Measurements from ENCODE around the gene RNF138.

DNA sequence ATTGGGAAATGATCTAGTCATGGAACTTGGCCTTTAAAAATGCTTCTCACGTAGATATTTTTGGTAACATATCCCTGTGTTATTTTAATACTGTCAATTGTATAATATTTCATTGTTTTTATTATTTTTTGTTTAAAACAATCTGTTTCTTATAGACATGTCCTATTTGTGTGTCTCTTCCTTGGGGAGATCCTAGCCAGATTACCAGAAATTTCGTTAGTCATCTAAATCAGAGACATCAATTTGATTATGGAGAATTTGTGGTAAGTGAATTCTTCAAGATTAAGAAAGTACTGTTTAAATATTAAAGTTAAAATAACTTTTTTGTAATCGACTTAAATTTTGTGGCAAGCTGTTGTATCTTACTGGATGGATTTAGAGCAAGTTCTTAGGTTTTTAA lies 34.9 kb downstream of the RNF138 start:
- TF ChIP-seq POLR2A (IDR thresholded peaks at IDR 0.05; ENCODE audit: low read depth, low read length) (no peak), POLR2AphosphoS5 (IDR thresholded peaks at IDR 0.05; ENCODE audit: low read depth, low read length) (no peak), TAF1 (IDR thresholded peaks at IDR 0.05; ENCODE audit: borderline replicate concordance, low read depth, low read length) (no peak)

Measured in GM12892 (cell line).